AG09309 (cell line): ENCODE results near the gene MCM10.

ENCODE experiments used
- DNase-seq: peaks from one replicate; pipeline ENCODE4 v3.0.0-alpha.2; 2010; ENCODE audit warnings: low read depth
- H3K4me3 ChIP-seq: 2 replicates; pipeline ENCODE4 v1.5.1; 2011; ENCODE audit warnings: mild to moderate bottlenecking, low read depth, low read length, moderate library complexity; ENCODE audit not compliant: control insufficient read depth
- CTCF ChIP-seq: IDR thresholded peaks from 2 replicates; pipeline ENCODE4 v1.5.1; 2011; ENCODE audit warnings: mild to moderate bottlenecking, low read depth, low read length, inconsistent platforms; ENCODE audit not compliant: insufficient read depth, control insufficient read depth; ENCODE audit errors: missing control alignments

MCM10 gene

GRCh38 chr10:13183625-13184024 is 22.3 kb downstream of the MCM10 start:
- TF ChIP-seq CTCF = no peak
- no peak for DNase-seq
- no peak overlapping the region for H3K4me3 ChIP-seq

- no peak for TF ChIP-seq CTCF
- H3K4me3 ChIP-seq = no peak overlapping the region
- no peak for DNase-seq
Observed at GRCh38 chr10:13184276-13184675, 22.9 kb downstream of the MCM10 start.

- no peak overlapping the region for H3K4me3 ChIP-seq
- DNase-seq = no peak
- no peak for TF ChIP-seq CTCF
Observed at GRCh38 chr10:13184730-13185514, 23.6 kb downstream of the MCM10 start.

GRCh38 chr10:13187135-13187534 is 25.8 kb downstream of the MCM10 start:
- no peak overlapping the region for H3K4me3 ChIP-seq
- TF ChIP-seq CTCF = no peak
- no peak for DNase-seq

GRCh38 chr10:13188593-13188992 is 27.2 kb downstream of the MCM10 start:
- no peak for TF ChIP-seq CTCF

GRCh38 chr10:13189961-13190360 is 28.6 kb downstream of the MCM10 start:
- no peak for DNase-seq
- H3K4me3 ChIP-seq = no peak overlapping the region
- no peak for TF ChIP-seq CTCF

More at GRCh38 chr10:13188593-13188992, 27.2 kb downstream of the MCM10 start:
- no peak overlapping the region for H3K4me3 ChIP-seq
- DNase-seq = no peak

GRCh38 chr10:13190816-13191215 is 29.5 kb downstream of the MCM10 start:
- no peak for TF ChIP-seq CTCF
- no peak for DNase-seq
- H3K4me3 ChIP-seq = no peak overlapping the region
